ENCODE results near the gene SEMA3G. TPM values are rescaled to one million over a fixed set of nuclear protein-coding genes. Genes with fewer than 3 reads are reported as not detected.

Gene SEMA3G
- total RNA-seq, 1 experiment from 2014 or later, result 1.6 TPM

- H3K27ac Mint-ChIP-seq, result peak overlapping the region; percentile 50
- H3K4me3 Mint-ChIP-seq, result peak overlapping the region; percentile 98
- TF ChIP-seq FOXJ3 (CRISPR knock-in tag; IDR thresholded peaks at IDR 0.05; ENCODE audit: borderline replicate concordance), result no peak
- peak; percentile 67; the same call in 1 of the 2 replicates for TF ChIP-seq FOXP1 (CRISPR knock-in tag; IDR thresholded peaks at IDR 0.05; ENCODE audit: borderline replicate concordance)
- TF ChIP-seq MAX (CRISPR knock-in tag; IDR thresholded peaks at IDR 0.05), result peak; percentile 58
- no peaks in the 10 kb centered on the region; the same call in 1 of the 2 replicates for H3K27me3 Mint-ChIP-seq (ENCODE audit: low read depth)
- H3K9me3 Mint-ChIP-seq, result no peaks in the 10 kb centered on the region
- DNase-seq (ENCODE audit: low spot score) (no peak), ATAC-seq (peak; percentile 29)
- H3K36me3 Mint-ChIP-seq, result peaks cover 35% of the 10 kb centered on the region
- H3K4me1 Mint-ChIP-seq, result peaks cover 28% of the 10 kb centered on the region
- ChIA-PET CTCF (interaction anchor here (1.0 to 1.4 kb wide), 2 partner anchors 26 to 71 kb away, joined by 3 to 6 read pairs; no protein-coding TSS in a partner anchor), POLR2A (no interaction called here)
These were observed 11.4 kb upstream of the SEMA3G start for GRCh38 chr3:52456169-52456799.

GRCh38 chr3:52455283-52456168 lies 10.6 kb upstream of the SEMA3G start, which contains the start of gene NISCH:
Gene NISCH, plus strand, starts transcription at chr3:52455604. Its CDS starts 38 bp downstream, at chr3:52455642.
- H3K4me3 Mint-ChIP-seq, result peak within 1 kb of the TSS; percentile 98
- ATAC-seq (peak; percentile 56), DNase-seq (ENCODE audit: low spot score) (peak; percentile 85)
- peaks cover 31% of the 10 kb centered on the region for H3K36me3 Mint-ChIP-seq
- H3K4me1 Mint-ChIP-seq, result peaks cover 28% of the 10 kb centered on the region
- no peaks in the 10 kb centered on the region for H3K9me3 Mint-ChIP-seq
- H3K27ac Mint-ChIP-seq, result peak within 1 kb of the TSS; percentile 90
- TF ChIP-seq FOXK1 (CRISPR knock-in tag; IDR thresholded peaks at IDR 0.05) (peak; percentile 60; the same call in 1 of the 2 replicates), GABPB1 (CRISPR knock-in tag; IDR thresholded peaks at IDR 0.05) (peak; percentile 63), MXD4 (CRISPR knock-in tag; IDR thresholded peaks at IDR 0.05; ENCODE audit: borderline replicate concordance) (no peak), JUN (CRISPR knock-in tag; IDR thresholded peaks at IDR 0.05) (no peak), SP1 (CRISPR knock-in tag; conservative IDR thresholded peaks at IDR 0.05) (0 out of 2 replicates have a peak, but pooled peaks have one; percentile 61), ARID4B (CRISPR knock-in tag; IDR thresholded peaks at IDR 0.05; ENCODE audit: borderline replicate concordance) (peak; percentile 69; the same call in 1 of the 2 replicates), ZNF232 (CRISPR knock-in tag; IDR thresholded peaks at IDR 0.05) (peak; percentile 81; the same call in 1 of the 2 replicates), USF2 (CRISPR knock-in tag; IDR thresholded peaks at IDR 0.05) (peak; percentile 76), TEAD4 (CRISPR knock-in tag; IDR thresholded peaks at IDR 0.05) (no peak), E2F5 (CRISPR knock-in tag; IDR thresholded peaks at IDR 0.05) (peak; percentile 88), USF1 (CRISPR knock-in tag; IDR thresholded peaks at IDR 0.05) (peak; percentile 72), FOXP4 (CRISPR knock-in tag; IDR thresholded peaks at IDR 0.05) (0 out of 2 replicates have a peak, but pooled peaks have one; percentile 31), MAX (CRISPR knock-in tag; IDR thresholded peaks at IDR 0.05) (peak; percentile 79), AR (CRISPR knock-in tag; IDR thresholded peaks at IDR 0.05) (no peak)
- H3K27me3 Mint-ChIP-seq (ENCODE audit: low read depth), result no peaks in the 10 kb centered on the region; the same call in 1 of the 2 replicates
- ChIA-PET POLR2A (no interaction called here), CTCF (interaction anchor here (1.4 kb wide), 1 partner anchor 70 kb away, joined by 6 read pairs; no protein-coding TSS in a partner anchor)
